ENCODE data around the gene PCDHA1. TPM values are rescaled to one million over a fixed set of nuclear protein-coding genes. Genes with fewer than 3 reads are reported as not detected.

PCDHA1 gene
- polyA plus RNA-seq, 1 of the 3 experiments (the other 2 are of a cell fraction) = 0.16 TPM

- Histone ChIP-seq H3K4me3 (ENCODE audit: low read depth in 2 of 2, low read length in 1 of 2) (peak overlapping the region; percentile 54 to 62), H3K79me2 (ENCODE audit: insufficient read depth) (no peaks in the 10 kb centered on the region), H3K27ac (ENCODE audit: low read depth in 2 of 2, low read length in 1 of 2) (peak overlapping the region in 1 of 2 experiments; percentile 79; a peak in 2 of 4 replicates), H3K4me1 (ENCODE audit: control insufficient read depth in 1 of 2, insufficient read depth in 2 of 2, low read depth in 1 of 2, low read length in 1 of 2) (peaks cover 0 to 7% of the 10 kb centered on the region in 2 experiments; a peak in 2 of 4 replicates), H3K27me3 (ENCODE audit: insufficient read depth) (no peaks in the 10 kb centered on the region), H3F3A (replicated peaks; ENCODE audit: insufficient read depth) (no peaks in the 10 kb centered on the region), H3K9ac (no peak overlapping the region), H3K9me2 (no peaks in the 10 kb centered on the region), H2AFZ (ENCODE audit: low read depth) (peak overlapping the region; percentile 84; the same call in 1 of the 2 replicates), H3K9me3 (no peaks in the 10 kb centered on the region), H3K4me2 (peak overlapping the region; percentile 81), H3K36me3 (replicated peaks in 1 of 2; ENCODE audit: control insufficient read depth in 1 of 2, insufficient read depth in 2 of 2, low read length in 1 of 2) (no peaks in the 10 kb centered on the region), H4K20me1 (ENCODE audit: insufficient read depth) (no peaks in the 10 kb centered on the region)
- ChIA-PET CTCF (interaction anchor here (0.5 to 5.0 kb wide), 50 partner anchors 10 to 630 kb away, joined by 3 to 194 read pairs (median 6); partner anchors contain the start of genes PCDHA10, PCDHA12, PCDHA4 and PCDHA5), POLR2A (interaction anchor here (0.9 to 2.8 kb wide), 8 partner anchors 9 to 120 kb away, joined by 3 to 54 read pairs (median 6); partner anchors contain the start of genes PCDHA8 and PCDHAC2)
- peak; percentile 95 for DNase-seq
- WGBS (ENCODE audit: low lambda C conversion rate) = 9% methylated on average over 22 of the region's 74 CpGs
- TF ChIP-seq MEF2A (IDR thresholded peaks at IDR 0.05; ENCODE audit: borderline replicate concordance, low read depth) = no peak
- TF ChIP-seq GABPA (IDR thresholded peaks at IDR 0.05; ENCODE audit: low read depth) = no peak
- peak; percentile 70 for TF ChIP-seq CTCF (IDR thresholded peaks at IDR 0.05)
- TF ChIP-seq JUND (IDR thresholded peaks at IDR 0.05) = no peak
- no peak for TF ChIP-seq RXRA (IDR thresholded peaks at IDR 0.05; ENCODE audit: borderline replicate concordance, low read depth)
- no peak for TF ChIP-seq PBX3 (IDR thresholded peaks at IDR 0.05)
- no peak for TF ChIP-seq TEAD4 (IDR thresholded peaks at IDR 0.05; ENCODE audit: borderline replicate concordance, insufficient read depth)
- no peak for TF ChIP-seq ELF1 (IDR thresholded peaks at IDR 0.05)
- no peak for TF ChIP-seq POLR2AphosphoS5 (IDR thresholded peaks at IDR 0.05; ENCODE audit: low read depth, low read length)
- TF ChIP-seq USF2 (IDR thresholded peaks at IDR 0.05; ENCODE audit: borderline replicate concordance, low read depth, low read length) = no peak
- TF ChIP-seq, protein P1, sequence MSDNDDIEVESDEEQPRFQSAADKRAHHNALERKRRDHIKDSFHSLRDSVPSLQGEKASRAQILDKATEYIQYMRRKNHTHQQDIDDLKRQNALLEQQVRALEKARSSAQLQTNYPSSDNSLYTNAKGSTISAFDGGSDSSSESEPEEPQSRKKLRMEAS (IDR thresholded peaks at IDR 0.05; ENCODE audit: low read depth) = 0 out of 2 replicates have a peak, but pooled peaks have one; percentile 21
- TF ChIP-seq SIN3A (IDR thresholded peaks at IDR 0.05; ENCODE audit: borderline replicate concordance, low read depth, low read length) = no peak
- TF ChIP-seq SMC3 (IDR thresholded peaks at IDR 0.05; ENCODE audit: low read depth, low read length) = peak; percentile 72
- TF ChIP-seq FOXM1 (IDR thresholded peaks at IDR 0.05; ENCODE audit: low read depth) = no peak
- TF ChIP-seq TAF1 (IDR thresholded peaks at IDR 0.05; ENCODE audit: borderline replicate concordance, low read depth, low read length) = no peak
- peak; percentile 60; the same call in 1 of the 2 replicates for TF ChIP-seq FOXJ3 (CRISPR knock-in tag; IDR thresholded peaks at IDR 0.05)
- TF ChIP-seq RFX5 (IDR thresholded peaks at IDR 0.05; ENCODE audit: low read length) = no peak
- no peak for TF ChIP-seq FOSL2 (IDR thresholded peaks at IDR 0.05; ENCODE audit: borderline replicate concordance, low read depth)
- TF ChIP-seq, protein P2, sequence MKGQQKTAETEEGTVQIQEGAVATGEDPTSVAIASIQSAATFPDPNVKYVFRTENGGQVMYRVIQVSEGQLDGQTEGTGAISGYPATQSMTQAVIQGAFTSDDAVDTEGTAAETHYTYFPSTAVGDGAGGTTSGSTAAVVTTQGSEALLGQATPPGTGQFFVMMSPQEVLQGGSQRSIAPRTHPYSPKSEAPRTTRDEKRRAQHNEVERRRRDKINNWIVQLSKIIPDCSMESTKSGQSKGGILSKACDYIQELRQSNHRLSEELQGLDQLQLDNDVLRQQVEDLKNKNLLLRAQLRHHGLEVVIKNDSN (IDR thresholded peaks at IDR 0.05; ENCODE audit: borderline replicate concordance, low read depth) = no peak
- TF ChIP-seq, protein P3, sequence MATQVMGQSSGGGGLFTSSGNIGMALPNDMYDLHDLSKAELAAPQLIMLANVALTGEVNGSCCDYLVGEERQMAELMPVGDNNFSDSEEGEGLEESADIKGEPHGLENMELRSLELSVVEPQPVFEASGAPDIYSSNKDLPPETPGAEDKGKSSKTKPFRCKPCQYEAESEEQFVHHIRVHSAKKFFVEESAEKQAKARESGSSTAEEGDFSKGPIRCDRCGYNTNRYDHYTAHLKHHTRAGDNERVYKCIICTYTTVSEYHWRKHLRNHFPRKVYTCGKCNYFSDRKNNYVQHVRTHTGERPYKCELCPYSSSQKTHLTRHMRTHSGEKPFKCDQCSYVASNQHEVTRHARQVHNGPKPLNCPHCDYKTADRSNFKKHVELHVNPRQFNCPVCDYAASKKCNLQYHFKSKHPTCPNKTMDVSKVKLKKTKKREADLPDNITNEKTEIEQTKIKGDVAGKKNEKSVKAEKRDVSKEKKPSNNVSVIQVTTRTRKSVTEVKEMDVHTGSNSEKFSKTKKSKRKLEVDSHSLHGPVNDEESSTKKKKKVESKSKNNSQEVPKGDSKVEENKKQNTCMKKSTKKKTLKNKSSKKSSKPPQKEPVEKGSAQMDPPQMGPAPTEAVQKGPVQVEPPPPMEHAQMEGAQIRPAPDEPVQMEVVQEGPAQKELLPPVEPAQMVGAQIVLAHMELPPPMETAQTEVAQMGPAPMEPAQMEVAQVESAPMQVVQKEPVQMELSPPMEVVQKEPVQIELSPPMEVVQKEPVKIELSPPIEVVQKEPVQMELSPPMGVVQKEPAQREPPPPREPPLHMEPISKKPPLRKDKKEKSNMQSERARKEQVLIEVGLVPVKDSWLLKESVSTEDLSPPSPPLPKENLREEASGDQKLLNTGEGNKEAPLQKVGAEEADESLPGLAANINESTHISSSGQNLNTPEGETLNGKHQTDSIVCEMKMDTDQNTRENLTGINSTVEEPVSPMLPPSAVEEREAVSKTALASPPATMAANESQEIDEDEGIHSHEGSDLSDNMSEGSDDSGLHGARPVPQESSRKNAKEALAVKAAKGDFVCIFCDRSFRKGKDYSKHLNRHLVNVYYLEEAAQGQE (IDR thresholded peaks at IDR 0.05; ENCODE audit: low read depth, low read length) = no peak
- no peak for TF ChIP-seq EP300 (IDR thresholded peaks at IDR 0.05; ENCODE audit: borderline replicate concordance in 1 of 2, low read depth in 1 of 2, low read length in 1 of 2)
- TF ChIP-seq RCOR1 (IDR thresholded peaks at IDR 0.05; ENCODE audit: low read length) = no peak
- peak; percentile 56 for TF ChIP-seq GATA2 (CRISPR knock-in tag; IDR thresholded peaks at IDR 0.05)
- TF ChIP-seq CHD2 (IDR thresholded peaks at IDR 0.05; ENCODE audit: low read length, partially characterized antibody) = peak; percentile 53
Observed at GRCh38 chr5:140926443-140927227, 140.7 kb downstream of the PCDHA1 start.
